ENCODE measurements around the gene FAM240A. TPM values are rescaled to one million over a fixed set of nuclear protein-coding genes. Genes with fewer than 3 reads are reported as not detected.

Gene FAM240A
- total and polyA plus RNA-seq, 10 of the 15 experiments (the other 5 are each of a cell fraction or from before 2014, with no cell fraction given) = not detected

DNA sequence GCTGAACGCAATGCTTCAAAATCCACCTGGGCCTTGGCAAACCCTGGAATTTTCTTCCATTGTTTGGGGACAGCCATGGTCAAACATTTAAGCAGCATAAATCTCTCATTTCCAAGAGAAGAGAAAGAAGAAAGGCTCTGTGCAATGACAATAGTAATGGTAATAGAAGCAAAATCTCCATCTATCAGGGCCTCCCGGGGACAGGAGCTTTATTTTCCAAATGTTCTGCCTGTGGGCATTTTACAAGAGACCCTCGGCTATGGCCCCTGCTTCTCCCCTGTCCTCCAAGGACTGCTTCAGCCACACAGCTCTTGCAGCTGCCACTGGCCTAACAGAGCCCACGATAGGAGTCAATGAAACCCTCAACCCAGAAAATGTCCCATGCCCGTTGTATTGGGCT, 12.7 kb upstream of the FAM240A start:
- 25% methylated on average over 5 of the region's 5 CpGs for WGBS (ENCODE audit: insufficient coverage, insufficient replicate concordance, low lambda C conversion rate, missing lambda C conversion rate)
- no peak overlapping the region for H3K4me3 ChIP-seq
- peaks cover 2 to 7% of the 10 kb centered on the region in 2 experiments; a peak in 1 of 4 replicates for H3K27me3 ChIP-seq (replicated peaks in 1 of 2; ENCODE audit: control insufficient read depth in 2 of 2, insufficient read depth in 2 of 2, low read length in 1 of 2)
- DNase-seq (ENCODE audit: low read depth, low spot score) (no peak), ATAC-seq (no peak), FAIRE-seq (no peak)
- no peak overlapping the region for H3K4me2 ChIP-seq (ENCODE audit: control insufficient read depth, insufficient read depth)
- no peak overlapping the region for H3K27ac ChIP-seq (ENCODE audit: control insufficient read depth, insufficient read depth)
- BruUV-seq (replicated peaks) = no TSS peak
- POLR2A ChIA-PET = no interaction called here
- no peak overlapping the region for H2AFZ ChIP-seq (ENCODE audit: control insufficient read depth, low read depth, low read length)
- H3K36me3 ChIP-seq (ENCODE audit: control insufficient read depth in 2 of 2, insufficient read depth in 2 of 2, low read length in 1 of 2) = no peaks in the 10 kb centered on the region
- H3K9ac ChIP-seq (ENCODE audit: control insufficient read depth, insufficient read depth, low read length) = no peak overlapping the region
- CTCF ChIA-PET = interaction anchor here (1.4 kb wide), 1 partner anchor 12 kb away, joined by 3 read pairs; no protein-coding TSS in a partner anchor
- intact Hi-C loops (cut with micrococcal nuclease; ENCODE audit: unreplicated experiment) (no loop called here), in situ Hi-C loops (cut with MboI) (no loop called here)
- RAD21 ChIA-PET (ENCODE audit: unreplicated experiment) = no interaction called here
- TF ChIP-seq HDAC2 (IDR thresholded peaks at IDR 0.05) (no peak), MAX (IDR thresholded peaks at IDR 0.05; ENCODE audit: low read depth, low read length) (no peak), MEF2B (IDR thresholded peaks at IDR 0.05; ENCODE audit: partially characterized antibody, poor library complexity, severe bottlenecking) (no peak), CBX3 (IDR thresholded peaks at IDR 0.05; ENCODE audit: borderline replicate concordance, low read depth) (no peak), ASH2L (IDR thresholded peaks at IDR 0.05; ENCODE audit: borderline replicate concordance, low read depth) (no peak), CHD4 (IDR thresholded peaks at IDR 0.05) (no peak), HCFC1 (IDR thresholded peaks at IDR 0.05; ENCODE audit: low read length) (no peak), ZSCAN29 (IDR thresholded peaks at IDR 0.05) (no peak), NFYB (IDR thresholded peaks at IDR 0.05; ENCODE audit: insufficient read depth, low read depth, low read length) (no peak), RFX5 (IDR thresholded peaks at IDR 0.05; ENCODE audit: low read depth, low read length) (no peak), BRCA1 (IDR thresholded peaks at IDR 0.05; ENCODE audit: low read depth, low read length) (no peak), ZNF24 (IDR thresholded peaks at IDR 0.05) (no peak)
- TF ChIP-seq, protein P1, sequence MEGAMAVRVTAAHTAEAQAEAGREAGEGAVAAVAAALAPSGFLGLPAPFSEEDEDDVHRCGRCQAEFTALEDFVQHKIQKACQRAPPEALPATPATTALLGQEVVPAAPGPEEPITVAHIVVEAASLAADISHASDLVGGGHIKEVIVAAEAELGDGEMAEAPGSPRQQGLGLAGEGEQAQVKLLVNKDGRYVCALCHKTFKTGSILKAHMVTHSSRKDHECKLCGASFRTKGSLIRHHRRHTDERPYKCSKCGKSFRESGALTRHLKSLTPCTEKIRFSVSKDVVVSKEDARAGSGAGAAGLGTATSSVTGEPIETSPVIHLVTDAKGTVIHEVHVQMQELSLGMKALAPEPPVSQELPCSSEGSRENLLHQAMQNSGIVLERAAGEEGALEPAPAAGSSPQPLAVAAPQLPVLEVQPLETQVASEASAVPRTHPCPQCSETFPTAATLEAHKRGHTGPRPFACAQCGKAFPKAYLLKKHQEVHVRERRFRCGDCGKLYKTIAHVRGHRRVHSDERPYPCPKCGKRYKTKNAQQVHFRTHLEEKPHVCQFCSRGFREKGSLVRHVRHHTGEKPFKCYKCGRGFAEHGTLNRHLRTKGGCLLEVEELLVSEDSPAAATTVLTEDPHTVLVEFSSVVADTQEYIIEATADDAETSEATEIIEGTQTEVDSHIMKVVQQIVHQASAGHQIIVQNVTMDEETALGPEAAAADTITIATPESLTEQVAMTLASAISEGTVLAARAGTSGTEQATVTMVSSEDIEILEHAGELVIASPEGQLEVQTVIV (IDR thresholded peaks at IDR 0.05; ENCODE audit: borderline replicate concordance, partially characterized antibody) = no peak
- no peaks in the 10 kb centered on the region for H4K20me1 ChIP-seq (ENCODE audit: control insufficient read depth, insufficient read depth)
- no peaks in the 10 kb centered on the region for H3K4me1 ChIP-seq (ENCODE audit: control insufficient read depth, insufficient read depth, low read length)
- no peaks in the 10 kb centered on the region for H3K79me2 ChIP-seq (ENCODE audit: control insufficient read depth, insufficient read depth, low read length)
- SMC1A ChIA-PET (ENCODE audit: uncharacterized antibody, unreplicated experiment) = no interaction called here
- H3K9me3 ChIP-seq (replicated peaks; ENCODE audit: control insufficient read depth, insufficient read depth, low read length) = no peaks in the 10 kb centered on the region

Data from GM12878 (cell line).